ENCODE results near the gene SLC35E2B.
"Not testable (repeated sequence)": the region's sequence is repeated elsewhere in the genome, so short reads cannot be mapped to it uniquely, and the experiment has no call there.

Gene SLC35E2B

DNA sequence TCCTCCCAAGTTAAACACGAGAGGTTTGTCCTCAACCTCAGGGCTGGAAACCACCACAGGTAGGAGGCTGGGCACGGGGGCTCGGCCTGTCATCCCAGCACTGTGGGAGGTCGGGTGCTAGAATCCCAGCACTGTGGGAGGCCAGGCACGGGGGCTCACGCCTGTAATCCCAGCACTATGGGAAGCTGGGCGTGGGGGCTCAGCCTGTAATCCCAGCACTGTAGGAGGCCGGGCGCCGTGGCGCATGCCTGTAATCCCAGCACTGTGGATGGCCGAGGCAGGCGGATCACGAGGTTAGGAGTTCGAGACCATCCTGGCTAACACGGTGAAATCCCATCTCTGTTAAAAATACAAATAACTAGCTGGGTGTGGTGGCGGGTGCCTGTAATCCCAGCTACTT lies 38.3 kb upstream of the SLC35E2B start:
- Histone ChIP-seq H3K4me1 (ENCODE audit: insufficient read depth, low read length, severe bottlenecking) (peaks cover 8% of the 10 kb centered on the region), H3K9me3 (ENCODE audit: low read length) (no peaks in the 10 kb centered on the region), H3K4me3 (ENCODE audit: low read depth, low read length, poor library complexity, severe bottlenecking) (no peak overlapping the region), H3K79me2 (ENCODE audit: insufficient read depth, low read length) (no peaks in the 10 kb centered on the region), H3K36me3 (ENCODE audit: insufficient read depth, low read length) (peaks cover 20% of the 10 kb centered on the region), H4K20me1 (ENCODE audit: insufficient read depth, low read length) (no peaks in the 10 kb centered on the region), H3K9ac (ENCODE audit: low read length) (no peak overlapping the region), H3K9me2 (ENCODE audit: low read depth, low read length) (no peaks in the 10 kb centered on the region), H3F3A (ENCODE audit: insufficient read depth, low read length) (no peaks in the 10 kb centered on the region), H3K27ac (ENCODE audit: low read depth, low read length, poor library complexity, severe bottlenecking) (no peak overlapping the region), H2AFZ (ENCODE audit: low read length) (no peak overlapping the region), H3K4me2 (ENCODE audit: low read length) (no peak overlapping the region), H3K27me3 (ENCODE audit: insufficient read depth, low read length) (no peaks in the 10 kb centered on the region)
- TF ChIP-seq EZH2 (IDR thresholded peaks at IDR 0.05; ENCODE audit: borderline replicate concordance, low read length) = no peak
- no peak for TF ChIP-seq CTCF (IDR thresholded peaks at IDR 0.05; ENCODE audit: low read length)

DNA sequence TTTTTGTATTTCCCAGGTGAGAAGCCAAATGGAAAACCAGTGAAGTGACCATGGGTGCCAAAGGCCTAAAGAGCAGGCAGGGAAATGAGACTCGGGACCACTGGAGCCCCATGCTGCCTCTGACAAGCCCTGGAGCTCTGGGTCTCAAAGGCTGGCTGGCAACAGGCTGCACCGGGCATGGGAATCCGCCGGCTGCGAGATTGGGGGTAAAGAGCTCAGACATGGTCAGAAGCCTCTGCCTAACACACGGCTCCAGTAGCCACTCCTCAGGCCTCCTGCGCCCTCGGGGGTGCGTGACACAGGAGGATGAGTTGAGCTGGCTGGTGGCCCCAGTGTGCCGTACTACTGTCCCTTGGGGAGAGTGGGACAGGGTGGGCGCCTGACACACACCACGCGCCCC lies 37.6 kb upstream of the SLC35E2B start:
- H3K4me3 ChIP-seq (ENCODE audit: low read depth, low read length, poor library complexity, severe bottlenecking); H3K9me2 ChIP-seq (ENCODE audit: low read depth, low read length); H3K27me3 ChIP-seq (ENCODE audit: insufficient read depth, low read length); H3K9me3 ChIP-seq (ENCODE audit: low read length); H3K9ac ChIP-seq (ENCODE audit: low read length); H4K20me1 ChIP-seq (ENCODE audit: insufficient read depth, low read length); H3K4me2 ChIP-seq (ENCODE audit: low read length); H3K27ac ChIP-seq (ENCODE audit: low read depth, low read length, poor library complexity, severe bottlenecking); H3F3A ChIP-seq (ENCODE audit: insufficient read depth, low read length); H2AFZ ChIP-seq (ENCODE audit: low read length); H3K79me2 ChIP-seq (ENCODE audit: insufficient read depth, low read length); H3K4me1 ChIP-seq (ENCODE audit: insufficient read depth, low read length, severe bottlenecking): not testable (repeated sequence)
- peaks cover 20% of the 10 kb centered on the region for H3K36me3 ChIP-seq (ENCODE audit: insufficient read depth, low read length)

DNA sequence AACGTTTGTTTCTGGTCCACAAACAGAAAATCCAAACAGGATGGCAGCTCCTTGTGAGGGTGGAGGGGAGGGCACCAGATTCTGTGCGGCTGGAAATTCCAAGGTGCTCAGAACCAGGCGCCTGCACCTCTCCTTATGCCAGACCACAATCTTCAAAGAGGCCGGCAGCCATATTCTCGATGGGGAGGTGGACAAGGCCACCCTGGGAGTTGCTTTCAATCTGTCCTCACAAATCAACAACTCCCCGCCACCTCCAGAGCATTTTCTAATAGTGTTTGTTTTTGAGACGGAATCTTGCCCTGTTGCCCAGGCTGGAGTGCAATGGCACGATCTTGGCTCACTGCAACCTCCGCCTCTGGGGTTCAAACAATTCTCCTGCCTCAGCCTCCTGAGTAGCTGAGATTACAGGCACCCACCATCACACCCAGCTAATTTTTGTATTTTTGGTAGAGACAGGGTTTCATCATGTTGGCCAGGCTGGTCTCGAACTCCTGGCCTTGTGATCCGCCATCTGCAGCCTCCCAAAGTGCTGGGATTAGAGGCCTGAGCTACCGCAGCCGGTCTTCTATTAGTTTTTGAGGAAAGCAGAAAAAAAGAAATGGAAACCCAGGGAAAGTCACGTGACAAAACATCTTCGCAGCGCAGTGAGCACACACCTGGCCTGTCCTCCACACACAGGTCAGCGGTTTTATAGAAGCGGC lies 36.7 kb upstream of the SLC35E2B start:
- not testable (repeated sequence) for H3K9me2 ChIP-seq (ENCODE audit: low read depth, low read length); H3K9ac ChIP-seq (ENCODE audit: low read length); H3K4me2 ChIP-seq (ENCODE audit: low read length); H3F3A ChIP-seq (ENCODE audit: insufficient read depth, low read length); H3K9me3 ChIP-seq (ENCODE audit: low read length); H3K27ac ChIP-seq (ENCODE audit: low read depth, low read length, poor library complexity, severe bottlenecking); H2AFZ ChIP-seq (ENCODE audit: low read length); H4K20me1 ChIP-seq (ENCODE audit: insufficient read depth, low read length); H3K4me1 ChIP-seq (ENCODE audit: insufficient read depth, low read length, severe bottlenecking); H3K4me3 ChIP-seq (ENCODE audit: low read depth, low read length, poor library complexity, severe bottlenecking); H3K79me2 ChIP-seq (ENCODE audit: insufficient read depth, low read length); H3K27me3 ChIP-seq (ENCODE audit: insufficient read depth, low read length)
- peaks cover 20% of the 10 kb centered on the region for H3K36me3 ChIP-seq (ENCODE audit: insufficient read depth, low read length)

GRCh38 chr1:1728308-1729005 lies 35.9 kb upstream of the SLC35E2B start:
- not testable (repeated sequence) for H3K4me2 ChIP-seq (ENCODE audit: low read length); H3K9me2 ChIP-seq (ENCODE audit: low read depth, low read length); H3K4me1 ChIP-seq (ENCODE audit: insufficient read depth, low read length, severe bottlenecking); H3K9me3 ChIP-seq (ENCODE audit: low read length); H3K79me2 ChIP-seq (ENCODE audit: insufficient read depth, low read length); H3K27me3 ChIP-seq (ENCODE audit: insufficient read depth, low read length); H2AFZ ChIP-seq (ENCODE audit: low read length); H3F3A ChIP-seq (ENCODE audit: insufficient read depth, low read length); H3K4me3 ChIP-seq (ENCODE audit: low read depth, low read length, poor library complexity, severe bottlenecking); H4K20me1 ChIP-seq (ENCODE audit: insufficient read depth, low read length); H3K9ac ChIP-seq (ENCODE audit: low read length); H3K27ac ChIP-seq (ENCODE audit: low read depth, low read length, poor library complexity, severe bottlenecking)
- H3K36me3 ChIP-seq (ENCODE audit: insufficient read depth, low read length) = peaks cover 20% of the 10 kb centered on the region

- H3K4me3 ChIP-seq (ENCODE audit: low read depth, low read length, poor library complexity, severe bottlenecking); H4K20me1 ChIP-seq (ENCODE audit: insufficient read depth, low read length); H3K79me2 ChIP-seq (ENCODE audit: insufficient read depth, low read length); H3K4me2 ChIP-seq (ENCODE audit: low read length); H3K27ac ChIP-seq (ENCODE audit: low read depth, low read length, poor library complexity, severe bottlenecking); H2AFZ ChIP-seq (ENCODE audit: low read length); H3K9me3 ChIP-seq (ENCODE audit: low read length); H3K27me3 ChIP-seq (ENCODE audit: insufficient read depth, low read length); H3F3A ChIP-seq (ENCODE audit: insufficient read depth, low read length); H3K4me1 ChIP-seq (ENCODE audit: insufficient read depth, low read length, severe bottlenecking); H3K9me2 ChIP-seq (ENCODE audit: low read depth, low read length); H3K9ac ChIP-seq (ENCODE audit: low read length): not testable (repeated sequence)
- H3K36me3 ChIP-seq (ENCODE audit: insufficient read depth, low read length) = peaks cover 11% of the 10 kb centered on the region; the same call in 1 of the 2 replicates
Observed at GRCh38 chr1:1727131-1727651, 34.6 kb upstream of the SLC35E2B start.

GRCh38 chr1:1726088-1726487 lies 33.5 kb upstream of the SLC35E2B start:
- H3K4me3 ChIP-seq (ENCODE audit: low read depth, low read length, poor library complexity, severe bottlenecking); H3K27ac ChIP-seq (ENCODE audit: low read depth, low read length, poor library complexity, severe bottlenecking); H3K9ac ChIP-seq (ENCODE audit: low read length); H3K4me1 ChIP-seq (ENCODE audit: insufficient read depth, low read length, severe bottlenecking); H3K79me2 ChIP-seq (ENCODE audit: insufficient read depth, low read length); H3K27me3 ChIP-seq (ENCODE audit: insufficient read depth, low read length); H4K20me1 ChIP-seq (ENCODE audit: insufficient read depth, low read length); H3K36me3 ChIP-seq (ENCODE audit: insufficient read depth, low read length); H3F3A ChIP-seq (ENCODE audit: insufficient read depth, low read length); H3K9me3 ChIP-seq (ENCODE audit: low read length); H2AFZ ChIP-seq (ENCODE audit: low read length); H3K4me2 ChIP-seq (ENCODE audit: low read length); H3K9me2 ChIP-seq (ENCODE audit: low read depth, low read length): not testable (repeated sequence)
